IPS DF 4.7 (cell line): ENCODE measurements around the gene PTH2R.
A peak's percentile ranks its signal among the peaks of the same experiment; 100 is the strongest.
"Not testable (repeated sequence)": the region's sequence is repeated elsewhere in the genome, so short reads cannot be mapped to it uniquely, and the experiment has no call there.

Source experiments
- DNase-seq: peaks from one replicate; pipeline ENCODE4 v3.0.0-alpha.2; 2013; ENCODE audit warnings: low spot score; ENCODE audit errors: extremely low read depth

Gene PTH2R, protein sequence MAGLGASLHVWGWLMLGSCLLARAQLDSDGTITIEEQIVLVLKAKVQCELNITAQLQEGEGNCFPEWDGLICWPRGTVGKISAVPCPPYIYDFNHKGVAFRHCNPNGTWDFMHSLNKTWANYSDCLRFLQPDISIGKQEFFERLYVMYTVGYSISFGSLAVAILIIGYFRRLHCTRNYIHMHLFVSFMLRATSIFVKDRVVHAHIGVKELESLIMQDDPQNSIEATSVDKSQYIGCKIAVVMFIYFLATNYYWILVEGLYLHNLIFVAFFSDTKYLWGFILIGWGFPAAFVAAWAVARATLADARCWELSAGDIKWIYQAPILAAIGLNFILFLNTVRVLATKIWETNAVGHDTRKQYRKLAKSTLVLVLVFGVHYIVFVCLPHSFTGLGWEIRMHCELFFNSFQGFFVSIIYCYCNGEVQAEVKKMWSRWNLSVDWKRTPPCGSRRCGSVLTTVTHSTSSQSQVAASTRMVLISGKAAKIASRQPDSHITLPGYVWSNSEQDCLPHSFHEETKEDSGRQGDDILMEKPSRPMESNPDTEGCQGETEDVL

DNA sequence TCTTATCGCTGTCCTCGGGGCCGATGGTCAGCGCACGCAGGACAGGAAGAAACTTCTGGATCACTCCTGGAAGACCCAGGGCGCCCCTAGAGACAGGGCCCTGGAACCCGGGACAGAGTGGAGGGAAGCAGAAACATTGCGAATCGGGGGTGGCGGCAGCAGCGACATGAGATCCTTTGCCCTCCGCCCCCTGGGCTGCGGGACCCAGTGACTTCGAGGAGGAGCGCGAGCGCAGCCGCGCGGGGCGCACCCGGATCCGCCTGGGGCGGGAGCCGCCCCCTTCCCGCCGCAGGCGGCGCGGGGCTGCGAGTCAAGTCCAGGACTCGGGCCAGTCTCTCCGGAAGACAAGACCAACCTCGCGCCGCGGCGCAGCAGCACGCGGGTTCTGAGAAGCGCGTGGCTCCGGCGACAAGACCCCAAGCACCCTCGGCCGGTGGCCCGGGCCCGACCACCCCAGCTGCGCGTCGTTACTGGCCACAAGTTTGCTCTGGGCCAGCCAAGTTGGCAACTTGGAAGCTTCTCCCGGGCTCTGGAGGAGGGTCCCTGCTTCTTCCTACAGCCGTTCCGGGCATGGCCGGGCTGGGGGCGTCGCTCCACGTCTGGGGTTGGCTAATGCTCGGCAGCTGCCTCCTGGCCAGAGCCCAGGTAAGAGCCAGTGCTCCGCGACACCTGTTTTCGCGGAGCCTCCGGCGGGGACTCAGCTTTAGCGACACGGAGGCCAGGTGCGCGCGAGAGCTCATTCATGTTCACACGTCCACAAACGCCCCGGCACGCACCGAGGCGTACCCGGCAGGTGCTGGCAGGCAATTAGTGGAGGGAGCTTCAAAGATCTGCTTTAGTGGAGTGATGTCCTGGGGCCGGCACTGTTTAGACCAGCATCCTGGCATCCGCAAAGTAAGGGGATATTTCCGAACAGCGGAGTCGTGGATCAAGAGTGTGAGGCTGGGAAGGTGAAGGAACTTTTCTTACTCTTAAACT lies at the start of gene PTH2R:
PTH2R (plus strand) TSS at position 319 of the 978 bp plus-strand sequence; CDS start at position 571, 252 bp downstream.
- DNase-seq, result no peak

DNA sequence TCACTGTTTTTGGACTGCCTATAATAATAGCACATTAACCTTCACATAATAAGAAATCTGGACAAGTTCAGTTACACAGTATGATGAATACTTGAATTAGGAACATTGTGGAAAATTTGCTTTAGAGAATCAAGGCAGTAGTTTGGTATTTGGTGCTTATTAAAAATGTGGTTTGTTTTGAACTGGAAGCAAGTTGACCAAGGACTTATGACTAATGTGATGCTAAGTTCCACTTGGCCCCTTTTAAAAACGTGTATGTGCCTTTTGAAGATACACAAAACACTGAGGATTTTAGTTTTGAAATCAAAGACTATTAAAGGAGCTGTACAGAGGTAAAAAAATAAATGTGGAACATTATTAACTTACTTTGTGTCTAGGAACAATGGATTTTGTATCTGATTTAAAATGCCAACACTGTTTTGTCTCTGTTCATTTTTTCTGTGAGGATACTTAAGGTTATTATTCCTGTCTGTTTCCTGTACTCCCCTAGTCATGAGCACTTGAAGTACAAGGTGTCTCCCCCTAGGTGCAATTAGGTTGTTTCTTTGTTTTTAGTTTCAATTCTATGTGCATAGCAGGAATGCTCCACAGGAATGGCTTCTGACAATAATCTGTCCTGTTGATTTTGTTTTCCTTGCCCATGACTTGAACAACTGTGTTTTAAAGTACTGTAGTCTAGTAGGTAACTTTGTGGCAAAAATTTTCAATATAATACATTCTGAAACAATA lies 49.6 kb upstream of the PTH2R start:
- DNase-seq, result no peak

DNA sequence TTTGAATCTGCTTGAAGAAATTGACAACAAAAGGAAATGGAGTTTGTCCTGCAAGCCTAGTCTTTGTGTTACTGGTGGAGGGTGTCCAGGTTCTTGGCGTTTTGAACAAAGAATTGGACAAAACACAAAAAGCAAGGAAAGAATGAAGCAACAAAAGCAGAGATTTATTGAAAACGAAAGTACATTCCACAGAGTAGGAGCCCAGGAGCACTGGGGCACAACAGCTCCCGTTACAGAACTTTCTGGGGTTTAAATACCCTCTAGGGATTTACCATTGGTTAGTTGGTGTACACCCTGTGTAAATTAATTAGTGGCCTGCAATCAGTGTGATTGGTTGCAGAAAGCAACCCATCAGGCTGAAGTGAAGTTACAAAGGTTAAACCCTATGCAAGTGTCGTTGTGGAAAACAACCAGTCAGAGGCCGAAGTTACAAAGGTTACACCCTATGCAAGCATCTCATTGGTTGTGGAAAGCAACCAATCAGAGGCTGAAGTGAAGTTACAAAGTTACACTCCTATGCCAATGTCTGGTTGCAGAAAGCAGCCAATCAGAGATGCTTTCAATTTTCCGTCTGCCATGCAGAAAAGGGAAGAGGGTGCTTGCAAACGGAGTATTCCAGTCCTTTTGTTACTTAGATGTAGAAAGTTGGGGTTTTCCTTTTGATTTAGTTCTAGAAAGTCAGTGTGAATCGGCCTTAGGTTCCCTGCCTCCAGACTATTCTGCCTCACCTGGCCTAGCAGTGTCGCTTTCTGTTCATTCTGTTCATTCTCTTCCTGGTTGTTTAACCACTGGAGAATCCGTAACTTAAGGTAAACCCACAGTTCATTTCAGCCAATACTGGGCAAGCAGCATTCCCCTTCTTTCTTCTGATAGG lies 47.6 kb upstream of the PTH2R start:
- no peak for DNase-seq

DNA sequence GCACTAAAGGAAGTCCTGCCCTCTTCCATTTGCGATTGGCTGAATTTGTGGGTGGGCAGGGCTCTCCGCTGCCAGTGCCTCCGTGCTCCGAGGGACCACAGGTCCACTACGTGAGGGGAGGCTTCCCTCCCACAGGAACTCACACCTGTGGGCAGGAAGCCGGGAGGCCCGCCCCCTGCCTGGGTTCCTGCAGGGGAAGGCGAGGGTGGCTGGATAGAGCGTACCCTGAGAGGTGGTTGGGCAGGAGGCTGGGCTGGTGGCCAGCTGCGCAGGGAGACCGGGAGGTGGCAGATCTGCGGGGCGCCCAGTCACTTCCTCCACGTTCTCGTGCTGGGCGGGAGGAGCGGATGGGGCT lies 47.0 kb upstream of the PTH2R start:
- no peak for DNase-seq

DNA sequence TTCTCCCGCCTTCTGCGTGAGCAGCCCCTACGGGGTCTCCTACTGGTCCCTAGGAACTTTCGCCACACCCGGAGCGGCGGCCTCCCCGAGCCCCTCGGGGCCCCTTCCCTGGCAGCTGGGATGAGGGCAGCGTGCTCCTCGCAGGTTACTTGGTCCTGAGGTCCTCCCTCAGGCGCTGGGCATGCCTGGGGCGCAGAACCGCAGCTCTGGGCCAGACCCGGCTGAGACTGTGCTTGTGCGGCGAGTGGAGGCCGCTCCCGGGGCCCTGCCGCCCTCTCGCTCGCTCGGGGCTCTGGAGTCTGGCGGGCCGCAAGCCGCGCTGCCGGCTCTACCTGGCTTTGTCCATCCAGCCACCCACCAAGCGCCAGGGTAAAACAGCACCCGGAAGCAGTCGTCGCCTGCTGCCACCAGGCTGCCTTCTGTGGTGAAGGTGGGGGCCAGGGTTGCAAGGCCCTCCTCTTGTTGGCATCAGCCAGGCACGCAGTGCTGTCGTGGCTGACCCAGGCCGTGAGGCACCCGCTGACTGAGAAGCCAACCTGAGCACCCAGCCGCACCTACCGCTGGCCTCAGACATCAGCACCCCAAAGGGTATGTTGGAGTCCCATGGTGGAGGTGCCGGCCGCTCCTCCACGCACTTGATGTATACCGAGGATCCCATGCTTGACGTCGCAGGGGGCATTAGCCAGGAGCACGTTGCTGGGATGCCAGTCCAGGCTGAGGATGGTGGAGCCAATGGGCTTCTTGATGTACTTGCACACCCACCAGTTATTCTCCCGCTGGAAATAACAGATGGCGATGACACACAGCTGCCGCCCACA lies 46.1 kb upstream of the PTH2R start:
- no peak for DNase-seq

DNA sequence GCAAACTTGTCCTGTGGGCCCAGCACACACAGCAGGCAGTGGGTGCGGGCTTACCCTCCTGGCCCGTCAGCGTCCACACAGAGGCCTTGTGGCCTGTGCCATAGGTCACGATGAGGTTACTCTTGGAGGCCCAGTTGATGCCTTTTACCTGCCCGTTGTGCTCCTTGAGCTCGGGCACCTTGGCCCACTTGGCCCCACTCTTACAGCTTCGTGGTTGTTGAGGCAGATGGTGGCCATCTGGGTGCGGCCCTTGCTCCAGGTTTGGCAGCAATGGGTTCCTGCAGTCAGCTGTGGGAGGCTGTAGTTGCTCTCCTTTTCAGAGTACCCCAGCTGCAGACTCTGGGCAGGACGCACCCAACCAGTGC lies 45.5 kb upstream of the PTH2R start:
- DNase-seq, result no peak

DNA sequence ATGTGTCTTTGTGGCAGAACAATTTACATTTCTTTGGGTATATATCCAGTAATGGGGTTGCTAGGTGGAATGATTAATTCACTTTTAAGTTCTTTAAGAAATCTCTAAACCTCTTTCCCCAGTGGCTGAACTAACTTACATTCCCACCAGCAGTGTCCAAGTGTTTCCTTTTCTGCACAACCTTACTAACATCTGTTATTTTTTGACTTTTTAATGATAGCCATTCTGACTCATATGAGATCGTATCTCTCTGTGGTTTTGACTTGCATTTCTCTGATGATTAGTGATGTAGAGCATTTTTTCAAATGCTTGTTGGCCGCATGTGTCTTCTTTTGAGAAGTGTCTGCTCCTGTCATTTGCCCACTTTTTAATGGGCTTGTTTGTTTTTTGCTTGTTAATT lies 43.1 kb upstream of the PTH2R start:
- no peak for DNase-seq

DNA sequence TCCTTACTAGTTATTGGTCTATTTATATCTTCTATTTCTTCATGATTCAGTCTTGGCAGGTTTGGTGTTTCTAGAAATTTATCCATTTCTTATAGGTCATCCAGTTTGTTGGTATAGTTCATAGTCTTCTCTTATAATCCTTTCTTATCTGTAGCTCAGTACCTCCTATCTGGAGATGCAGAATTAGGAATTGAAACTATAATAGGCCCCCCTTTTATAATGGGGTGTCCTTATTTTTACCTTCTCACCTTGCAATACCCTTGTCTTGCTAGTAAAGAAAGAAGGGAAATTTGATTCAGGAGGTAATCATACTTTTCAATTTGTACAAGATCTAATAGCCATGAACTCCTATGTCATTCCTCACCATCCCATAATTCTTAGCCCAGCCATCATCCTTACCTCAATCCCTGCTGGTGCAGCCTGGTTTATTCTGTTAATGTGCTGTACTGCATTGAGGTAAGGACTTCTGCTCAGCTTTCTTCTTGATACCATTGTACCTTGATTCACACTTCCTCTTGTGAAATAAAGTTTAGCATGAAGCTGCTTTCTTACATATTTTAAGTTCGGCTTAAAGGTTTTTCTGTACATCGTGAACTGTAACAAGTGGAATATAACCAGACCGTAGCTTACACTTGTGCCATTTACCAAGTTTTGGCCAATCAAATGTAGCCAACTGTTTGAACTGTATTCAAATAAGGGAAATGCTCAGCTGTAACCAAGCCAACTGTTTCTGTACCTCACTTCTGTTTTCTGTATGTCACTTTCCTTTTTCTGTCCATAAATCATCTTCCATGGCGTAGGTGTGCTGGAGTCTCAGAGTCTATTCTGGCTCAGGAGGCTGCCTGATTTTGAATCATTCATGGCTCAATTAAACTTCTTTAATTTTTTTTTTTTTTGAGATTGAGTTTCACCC lies 40.1 kb upstream of the PTH2R start:
- DNase-seq, result no peak

DNA sequence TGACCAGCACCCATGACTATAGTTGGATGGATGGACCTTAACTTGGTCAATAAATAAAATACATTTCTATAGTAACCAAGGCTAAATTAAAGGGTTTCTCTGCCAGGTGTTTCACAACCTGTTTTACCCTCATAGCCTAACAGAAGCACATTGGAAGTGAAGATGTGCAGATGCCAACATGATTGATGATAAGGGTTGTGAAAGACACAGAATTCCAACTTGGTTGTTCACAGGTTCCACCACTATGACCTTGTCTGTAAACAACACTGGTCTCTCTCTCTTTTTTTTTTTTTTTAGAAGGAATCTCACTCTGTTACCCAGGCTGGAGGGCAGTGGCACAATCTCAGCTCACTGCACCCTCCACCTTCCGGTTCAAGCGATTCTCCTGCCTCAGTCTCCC lies 37.5 kb upstream of the PTH2R start:
- DNase-seq, result no peak

DNA sequence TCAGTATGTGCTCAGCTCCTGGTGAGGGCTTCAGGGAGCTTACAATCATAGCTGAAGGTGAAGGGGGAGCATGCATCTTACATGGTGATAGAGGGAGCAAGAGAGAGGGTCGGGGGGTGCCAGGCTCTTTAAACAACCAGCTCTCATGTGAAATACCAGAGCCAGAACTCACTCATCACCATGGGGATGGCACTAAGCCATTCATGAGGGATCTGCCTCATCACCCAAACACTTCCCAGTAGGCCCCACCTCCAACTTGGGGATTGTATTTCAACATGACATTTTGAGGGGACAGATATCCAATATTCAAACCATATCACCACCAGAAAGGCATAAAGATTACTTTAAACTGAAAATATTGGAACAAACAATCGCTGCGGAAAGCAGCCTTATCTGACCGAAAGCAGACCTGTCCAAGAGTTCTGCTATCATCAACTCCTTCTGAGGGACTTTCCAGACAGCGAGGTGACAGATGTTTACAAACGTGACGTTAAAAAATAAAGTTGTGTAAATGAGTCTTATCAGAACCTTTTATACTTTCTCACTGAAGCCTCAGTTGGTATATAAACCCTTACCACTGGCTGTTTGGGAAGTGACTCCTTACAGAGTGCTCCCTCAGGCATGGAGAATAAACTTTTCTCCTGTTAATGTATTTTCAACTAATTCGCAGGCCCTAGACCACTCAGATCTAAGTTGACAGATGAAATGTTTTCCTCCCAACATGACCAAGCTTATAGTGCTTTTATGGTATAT lies 35.5 kb upstream of the PTH2R start:
- DNase-seq, result no peak

DNA sequence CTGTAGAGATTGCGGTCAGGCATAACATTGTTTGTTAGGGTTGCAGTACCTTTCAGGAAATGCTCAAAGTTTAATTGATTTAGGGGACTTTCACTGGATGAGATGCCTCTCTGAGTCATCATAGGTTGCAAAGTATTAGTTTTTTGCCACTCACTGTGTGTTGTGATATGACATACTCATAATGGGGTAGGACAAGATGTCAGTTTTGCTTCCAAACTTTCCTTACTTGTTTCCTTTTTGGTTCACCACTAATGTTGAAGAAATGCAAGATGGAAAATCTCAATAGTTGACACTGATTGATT lies 35.0 kb upstream of the PTH2R start:
- no peak for DNase-seq

DNA sequence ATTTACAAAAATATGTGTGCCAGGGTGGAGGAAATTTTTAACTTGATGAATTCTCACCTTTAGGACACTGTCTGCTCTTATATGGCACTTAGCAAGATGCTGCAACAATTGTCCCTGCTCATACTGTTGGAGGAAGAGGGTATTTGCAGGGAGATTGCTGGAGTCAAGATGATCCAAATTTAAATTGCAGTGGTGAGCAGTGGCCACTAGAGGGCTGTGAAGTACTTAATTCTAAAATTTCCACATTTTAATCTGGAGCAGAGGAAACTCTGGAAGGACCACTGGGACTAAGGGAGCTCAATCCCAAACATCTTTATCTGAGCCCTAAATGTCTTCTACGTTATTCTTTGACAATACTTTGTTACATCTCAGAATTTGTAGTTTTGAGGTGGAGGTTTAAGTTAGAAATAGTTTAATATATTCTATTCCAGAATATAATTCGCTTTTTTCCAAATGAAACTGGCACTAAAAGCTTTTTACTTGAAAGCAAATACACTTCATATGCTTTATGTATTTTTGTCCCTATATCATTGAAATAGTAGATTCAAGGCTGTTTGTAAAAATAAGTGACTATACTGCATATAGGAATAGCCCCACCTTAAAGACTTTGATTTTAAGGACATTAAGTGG lies 33.0 kb upstream of the PTH2R start:
- peak; percentile 51 for DNase-seq

DNA sequence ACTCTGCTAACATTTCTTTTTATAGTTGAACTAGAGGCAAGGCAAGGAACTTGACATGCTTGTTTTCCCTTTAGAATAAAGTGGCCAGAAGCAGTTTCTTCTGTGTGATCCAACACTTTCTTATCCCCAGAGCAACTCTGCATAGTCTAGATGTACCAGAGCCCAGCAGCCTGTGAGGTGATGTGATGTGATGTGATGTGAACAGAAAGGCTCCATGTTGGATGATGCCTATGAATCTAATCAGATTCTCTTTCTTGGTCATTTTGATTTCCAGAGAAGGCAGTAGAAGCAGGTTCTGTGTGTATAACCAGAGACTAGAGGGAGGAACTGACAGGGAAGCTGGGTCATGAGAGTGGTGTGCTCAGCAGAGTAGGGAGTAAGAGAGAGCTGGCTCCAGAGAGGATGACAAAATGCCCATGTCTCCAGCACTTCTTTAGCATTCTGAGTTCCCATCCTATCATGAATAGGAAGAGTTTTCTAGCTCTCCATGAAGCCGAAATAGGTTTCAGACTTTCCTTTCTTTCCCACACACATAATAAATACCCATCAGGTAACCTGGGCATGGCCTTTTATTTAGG lies 31.0 kb upstream of the PTH2R start:
- DNase-seq, result no peak

DNA sequence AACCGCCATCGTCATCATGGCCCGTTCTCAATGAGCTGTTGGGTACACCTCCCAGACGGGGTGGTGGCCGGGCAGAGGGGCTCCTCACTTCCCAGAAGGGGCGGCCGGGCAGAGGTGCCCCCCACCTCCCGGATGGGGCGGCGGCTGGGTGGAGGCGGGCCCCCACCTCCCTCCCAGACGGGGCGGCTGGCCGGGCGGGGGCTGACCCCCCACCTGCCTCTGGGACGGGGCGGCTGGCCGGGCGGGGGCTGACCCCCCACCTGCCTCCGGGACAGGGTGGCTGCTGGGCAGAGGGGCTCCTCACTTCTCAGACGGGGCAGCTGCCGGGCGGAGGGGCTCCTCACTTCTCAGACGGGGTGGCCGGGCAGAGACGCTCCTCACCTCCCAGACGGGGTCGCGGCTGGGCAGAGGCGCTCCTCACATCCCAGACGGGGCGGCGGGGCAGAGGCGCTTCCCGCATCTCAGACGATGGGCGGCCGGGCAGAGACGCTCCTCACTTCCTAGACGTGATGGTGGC lies 29.2 kb upstream of the PTH2R start:
- not testable (repeated sequence) for DNase-seq

DNA sequence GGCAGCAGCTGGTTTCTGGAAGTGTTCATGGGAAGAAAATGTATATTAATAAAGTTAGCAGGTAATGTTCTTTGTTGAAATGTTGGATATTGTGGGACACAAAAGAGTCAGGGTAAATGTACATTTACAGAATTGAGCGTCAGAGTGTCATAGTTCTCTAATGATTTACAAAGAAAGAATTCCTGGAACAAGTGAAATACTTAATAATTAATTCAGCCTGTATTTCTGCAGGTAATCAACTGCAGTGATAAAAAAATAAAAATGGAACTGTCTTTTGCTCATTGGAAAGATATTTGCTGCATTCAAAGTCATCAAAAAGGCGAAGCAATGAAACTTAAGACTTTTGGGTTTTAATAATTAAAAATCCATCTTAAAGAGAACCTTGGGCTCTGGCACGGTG lies 27.4 kb upstream of the PTH2R start:
- no peak for DNase-seq

DNA sequence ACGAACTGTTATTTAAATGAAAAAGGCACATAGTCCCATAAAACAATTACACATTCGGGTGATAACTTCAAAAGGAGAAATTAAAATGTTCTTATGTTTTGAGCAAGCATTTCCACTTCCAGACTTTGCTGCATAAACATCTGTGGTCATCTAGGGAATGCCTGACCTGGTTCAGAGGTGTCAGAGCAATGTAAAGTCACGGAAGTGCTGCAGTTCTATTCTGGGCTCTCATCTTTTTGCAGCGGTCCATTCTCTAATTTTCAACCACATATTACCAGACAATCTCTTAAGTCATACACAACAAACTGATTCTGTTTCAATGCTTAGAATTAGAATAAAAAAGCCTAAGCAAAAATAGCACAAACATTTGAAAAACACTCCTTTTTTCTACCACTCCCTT lies 22.0 kb upstream of the PTH2R start:
- no peak for DNase-seq

DNA sequence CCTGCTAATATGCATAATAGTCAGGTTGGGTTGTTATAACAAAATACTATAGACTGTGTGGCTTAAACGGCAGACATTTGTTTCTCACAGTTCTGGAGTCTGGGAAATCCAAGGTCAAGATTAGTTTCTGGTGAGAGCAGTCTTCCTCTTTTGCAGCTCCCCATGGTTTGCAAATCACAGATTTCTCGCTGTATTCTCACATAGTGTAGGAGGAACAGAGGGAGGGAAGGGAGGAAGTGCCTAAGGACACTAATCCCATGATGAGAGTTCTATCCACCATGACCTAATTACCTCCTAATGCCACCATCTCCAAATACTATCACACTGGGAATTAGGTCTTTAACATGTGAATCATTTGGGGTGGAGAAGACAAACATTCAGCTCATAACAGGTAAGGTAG lies 20.1 kb upstream of the PTH2R start:
- no peak for DNase-seq
